HepG2 (cell line): ENCODE measurements around the gene POLR1C. TPM values are rescaled to one million over a fixed set of nuclear protein-coding genes. Genes with fewer than 3 reads are reported as not detected.

Source experiments
- ATAC-seq: fragments of 200-7000 bp; cut with Tn5 transposase; 3 replicates; pipeline ENCODE4 v1.9.1; 2020; ENCODE audit warnings: mild to moderate bottlenecking, moderate library complexity
- BruUV-seq: library from RNA; stranded (reverse); fragments of 400-500 nt; replicated peaks from 2 replicates; lab custom pipeline; 2021; lab: Mats Ljungman, UMichigan
- CTCF ChIA-PET: fragments of 300-600 bp; formaldehyde crosslinking; extraction: SDS; loops from one replicate; lab custom pipeline; 2021; ENCODE audit warnings: low total read pairs, inconsistent platforms, low intra/inter-chr PET ratio; lab: Yijun Ruan, JAX
- POLR2A ChIA-PET: fragments of 350-600 bp; sonication (Branson Sonifier 250); formaldehyde crosslinking; loops from one replicate; lab custom pipeline; 2020; ENCODE audit warnings: antibody characterized with exemption, inconsistent platforms; lab: Yijun Ruan, JAX
- DNase-seq: peaks from one replicate; pipeline ENCODE4 v3.0.0-alpha.2; 2015; ENCODE audit warnings: low spot score
- FAIRE-seq: peaks from 3 replicates; lab custom pipeline; 2011; peaks lifted over from hg19 to GRCh38; lab: Jason Lieb, UNC
- H2AFZ ChIP-seq: one replicate; pipeline ENCODE4 v1.6.1; 2011; ENCODE audit warnings: low read length, inconsistent platforms
- H3K27ac ChIP-seq: fragments of 300-600 bp; 3 replicates; pipeline ENCODE4 v1.8.0; 2011; ENCODE audit warnings: mixed run types, mild to moderate bottlenecking, mixed read lengths, low read length, inconsistent platforms; ENCODE audit not compliant: insufficient read depth; ENCODE audit errors: extremely low read length
- H3K27me3 ChIP-seq, 2 experiments: fragments of 200-600 bp in 1 of 2; 2 replicates in 1 of 2; 3 replicates in 1 of 2; pipeline versions ENCODE4 v1.6.0 to v1.8.0; 2011; ENCODE audit warnings: low read length in 2 of 2, mild to moderate bottlenecking in 2 of 2, moderate library complexity in 2 of 2, inconsistent platforms in 1 of 2; ENCODE audit not compliant: insufficient read depth in 2 of 2, control insufficient read depth in 1 of 2
- H3K36me3 ChIP-seq, 2 experiments: fragments of 200-600 bp in 1 of 2; replicated peaks in 1 of 2; 2 replicates in 1 of 2; 3 replicates in 1 of 2; pipeline versions ENCODE4 v1.5.1 to v1.8.0; 2011; ENCODE audit warnings: low read length in 2 of 2, inconsistent platforms in 1 of 2; ENCODE audit not compliant: insufficient read depth in 2 of 2, control insufficient read depth in 1 of 2
- H3K4me1 ChIP-seq: 2 replicates; pipeline ENCODE4 v1.5.1; 2012; ENCODE audit warnings: low read length, inconsistent platforms; ENCODE audit not compliant: insufficient read depth
- H3K4me2 ChIP-seq: 2 replicates; pipeline ENCODE4 v1.6.0; 2011; ENCODE audit warnings: low read depth, low read length, inconsistent platforms
- H3K4me3 ChIP-seq, 3 experiments: fragments of 200-600 bp in 1 of 3; sonication (generic), shearing (Covaris generic) in 1 of 3; replicated peaks in 1 of 3; 2 replicates each; pipeline ENCODE4 v1.5.1; 2011 to 2016; ENCODE audit warnings: low read length in 3 of 3, inconsistent platforms in 2 of 3, low read depth in 2 of 3, mild to moderate bottlenecking in 2 of 3, control low read depth in 1 of 3, mixed read lengths in 1 of 3; ENCODE audit not compliant: insufficient read depth in 1 of 3
- H3K79me2 ChIP-seq: one replicate; pipeline ENCODE4 v1.6.1; 2011; ENCODE audit warnings: low read length, inconsistent platforms; ENCODE audit not compliant: insufficient read depth
- H3K9ac ChIP-seq: 2 replicates; pipeline ENCODE4 v1.6.0; 2011; ENCODE audit warnings: mild to moderate bottlenecking, low read depth, low read length, inconsistent platforms; ENCODE audit not compliant: insufficient read depth
- H3K9me3 ChIP-seq: 2 replicates; pipeline ENCODE4 v1.5.1; 2012; ENCODE audit warnings: mild to moderate bottlenecking, low read length
- H4K20me1 ChIP-seq: 2 replicates; pipeline ENCODE4 v1.6.0; 2011; ENCODE audit warnings: inconsistent platforms, mild to moderate bottlenecking, low read length, moderate library complexity; ENCODE audit not compliant: insufficient read depth
- AKAP8 ChIP-seq: sonication (generic); formaldehyde crosslinking; IDR thresholded peaks from 2 replicates; pipeline ENCODE4 v1.5.1; 2020; ENCODE audit warnings: mild to moderate bottlenecking, missing genetic modification reagents
- MIER2 ChIP-seq: IDR thresholded peaks from 2 replicates; pipeline ENCODE4 v1.6.1; 2016; ENCODE audit warnings: missing biosample characterization, missing genetic modification reagents
- TOE1 ChIP-seq: sonication (generic); formaldehyde crosslinking; IDR thresholded peaks from 2 replicates; pipeline ENCODE4 v1.4.0; 2020; ENCODE audit warnings: mild to moderate bottlenecking, missing genetic modification reagents
- ZNF749 ChIP-seq: sonication (generic); formaldehyde crosslinking; IDR thresholded peaks from 2 replicates; pipeline ENCODE4 v1.8.0; 2022; ENCODE audit warnings: mild to moderate bottlenecking, missing genetic modification reagents, moderate library complexity, borderline replicate concordance
- WGBS: methylation state at CpG from one replicate; pipeline ENCODE4 v1.1.6; 2017; ENCODE audit warnings: low lambda C conversion rate; 5-methylcytosine and 5-hydroxymethylcytosine counted together
- in situ Hi-C: cut with HindIII; loops from 2 replicates; pipeline ENCODE4 v1.10.0; 2017; ENCODE audit warnings: low pct_unique_long_range_greater_than_20kb; ENCODE audit not compliant: extremely low pct_ligation_motif_present
- intact Hi-C: fragments of 100-400 bp; cut with micrococcal nuclease; formaldehyde crosslinking; loops from one replicate; pipeline ENCODE4 v1.10.0; 2022; ENCODE audit not compliant: unreplicated experiment
- polyA plus RNA-seq, 8 experiments: library from polyadenylated mRNA; depleted of rRNA in 3 of 8; stranded (reverse) in 7 of 8; unstranded in 1 of 8; fragments of >200 nt; fragmentation: Illumina TruSeq in 4 of 8; extraction: Trizol in 4 of 8; gene quantifications; 2 replicates each; pipeline versions ENCODE4 v1.2.1 to v1.2.3, GENCODE V29; 2011 to 2016; ENCODE audit warnings: low read depth in 4 of 8, missing spikeins in 1 of 8, mixed read lengths in 1 of 8; ENCODE audit not compliant: insufficient read depth in 1 of 8
- total RNA-seq, 5 experiments: library from RNA; depleted of rRNA; stranded (reverse); fragments of >200 nt; fragmentation: Illumina TruSeq; extraction: Trizol; gene quantifications; 2 replicates each; pipeline ENCODE4 v1.2.3, GENCODE V29; 2016; ENCODE audit warnings: low read depth in 1 of 5
- TF ChIP-seq, protein P1 (sequence below): sonication (generic); formaldehyde crosslinking; IDR thresholded peaks from 2 replicates; pipeline ENCODE4 v1.5.1; 2020; ENCODE audit warnings: missing genetic modification reagents, mild to moderate bottlenecking, borderline replicate concordance
- TF ChIP-seq, protein P2 (sequence below): sonication (generic); formaldehyde crosslinking; IDR thresholded peaks from 2 replicates; pipeline ENCODE4 v1.5.1; 2020; ENCODE audit warnings: missing genetic modification reagents, mild to moderate bottlenecking, borderline replicate concordance
- TF ChIP-seq, protein P3 (sequence below): sonication (generic); formaldehyde crosslinking; IDR thresholded peaks from 2 replicates; pipeline ENCODE4 v1.4.0; 2020; ENCODE audit warnings: mild to moderate bottlenecking, missing genetic modification reagents
- TF ChIP-seq, protein P4 (sequence below): IDR thresholded peaks from 2 replicates; pipeline ENCODE4 v1.6.1; 2016; ENCODE audit warnings: low read depth, borderline replicate concordance
- TF ChIP-seq, protein P5 (sequence below): sonication (generic); formaldehyde crosslinking; IDR thresholded peaks from 2 replicates; pipeline ENCODE4 v1.4.0; 2020; ENCODE audit warnings: missing genetic modification reagents
- TF ChIP-seq, protein P6 (sequence below): sonication (generic); formaldehyde crosslinking; IDR thresholded peaks from 2 replicates; pipeline ENCODE4 v1.5.0; 2020; ENCODE audit warnings: mild to moderate bottlenecking, missing genetic modification reagents, moderate library complexity

POLR1C gene
- total and polyA plus RNA-seq, 2 of the 13 experiments (the other 11 are each of a cell fraction or from before 2014, with no cell fraction given): 62.6 to 72.2 TPM

DNA sequence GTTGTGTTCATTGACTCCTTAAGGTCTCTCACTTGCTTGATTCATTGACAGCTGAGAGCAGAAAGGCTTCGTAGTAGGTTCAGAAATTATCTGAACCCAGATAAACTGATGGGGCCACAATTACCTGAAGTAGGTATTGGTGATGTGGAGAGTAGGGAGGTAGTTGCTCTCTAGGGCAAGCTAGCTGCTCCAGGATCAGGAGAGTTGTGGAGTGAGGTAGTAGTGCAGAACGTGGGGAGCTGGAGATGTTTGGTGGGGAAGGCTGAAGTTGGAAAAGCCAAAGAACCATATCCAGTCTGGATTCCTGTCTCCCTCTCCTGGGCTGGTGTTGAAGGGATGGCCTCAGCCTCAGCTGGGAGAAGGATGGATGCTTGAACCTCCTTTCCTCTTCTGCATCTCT is 23.7 kb upstream of the POLR1C start:
- peaks cover 50% of the 10 kb centered on the region for H3K79me2 ChIP-seq
- FAIRE-seq (no peak), ATAC-seq (no peak), DNase-seq (no peak)
- in situ Hi-C loops (loop anchor here (5.0 kb wide), 1 partner anchor 36 kb away; the partner anchor contains the start of gene DLK2), intact Hi-C loops (loop anchor here (5.0 to 10.0 kb wide), 2 partner anchors 58 to 231 kb away; no protein-coding TSS in a partner anchor)
- no peaks in the 10 kb centered on the region for H3K9me3 ChIP-seq
- no peak overlapping the region for H2AFZ ChIP-seq
- BruUV-seq: no TSS peak
- no peaks in the 10 kb centered on the region for H3K27me3 ChIP-seq
- H3K4me1 ChIP-seq: peaks cover 2% of the 10 kb centered on the region
- 0 out of 6 replicates have a peak overlapping the region, but pooled peaks of 1 of the 3 experiments have one; percentile 30 for H3K4me3 ChIP-seq
- H3K4me2 ChIP-seq: peak overlapping the region; percentile 50
- CTCF ChIA-PET: no interaction called here
- no peaks in the 10 kb centered on the region for H4K20me1 ChIP-seq
- H3K9ac ChIP-seq: peak overlapping the region; percentile 16
- POLR2A ChIA-PET: interaction anchor here (1.1 to 6.4 kb wide), 9 partner anchors 8 to 66 kb away, joined by 4 to 141 read pairs (median 6); partner anchors contain the start of genes ABCC10, DLK2, LRRC73 and TJAP1
- WGBS: 87% methylated on average over 2 of the region's 2 CpGs
- H3K27ac ChIP-seq: no peak overlapping the region
- peaks cover 8 to 10% of the 10 kb centered on the region in 2 experiments for H3K36me3 ChIP-seq
- TF ChIP-seq, protein P1, sequence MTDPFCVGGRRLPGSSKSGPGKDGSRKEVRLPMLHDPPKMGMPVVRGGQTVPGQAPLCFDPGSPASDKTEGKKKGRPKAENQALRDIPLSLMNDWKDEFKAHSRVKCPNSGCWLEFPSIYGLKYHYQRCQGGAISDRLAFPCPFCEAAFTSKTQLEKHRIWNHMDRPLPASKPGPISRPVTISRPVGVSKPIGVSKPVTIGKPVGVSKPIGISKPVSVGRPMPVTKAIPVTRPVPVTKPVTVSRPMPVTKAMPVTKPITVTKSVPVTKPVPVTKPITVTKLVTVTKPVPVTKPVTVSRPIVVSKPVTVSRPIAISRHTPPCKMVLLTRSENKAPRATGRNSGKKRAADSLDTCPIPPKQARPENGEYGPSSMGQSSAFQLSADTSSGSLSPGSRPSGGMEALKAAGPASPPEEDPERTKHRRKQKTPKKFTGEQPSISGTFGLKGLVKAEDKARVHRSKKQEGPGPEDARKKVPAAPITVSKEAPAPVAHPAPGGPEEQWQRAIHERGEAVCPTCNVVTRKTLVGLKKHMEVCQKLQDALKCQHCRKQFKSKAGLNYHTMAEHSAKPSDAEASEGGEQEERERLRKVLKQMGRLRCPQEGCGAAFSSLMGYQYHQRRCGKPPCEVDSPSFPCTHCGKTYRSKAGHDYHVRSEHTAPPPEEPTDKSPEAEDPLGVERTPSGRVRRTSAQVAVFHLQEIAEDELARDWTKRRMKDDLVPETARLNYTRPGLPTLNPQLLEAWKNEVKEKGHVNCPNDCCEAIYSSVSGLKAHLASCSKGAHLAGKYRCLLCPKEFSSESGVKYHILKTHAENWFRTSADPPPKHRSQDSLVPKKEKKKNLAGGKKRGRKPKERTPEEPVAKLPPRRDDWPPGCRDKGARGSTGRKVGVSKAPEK (CRISPR knock-in tag): no peak
- TF ChIP-seq, protein P2, sequence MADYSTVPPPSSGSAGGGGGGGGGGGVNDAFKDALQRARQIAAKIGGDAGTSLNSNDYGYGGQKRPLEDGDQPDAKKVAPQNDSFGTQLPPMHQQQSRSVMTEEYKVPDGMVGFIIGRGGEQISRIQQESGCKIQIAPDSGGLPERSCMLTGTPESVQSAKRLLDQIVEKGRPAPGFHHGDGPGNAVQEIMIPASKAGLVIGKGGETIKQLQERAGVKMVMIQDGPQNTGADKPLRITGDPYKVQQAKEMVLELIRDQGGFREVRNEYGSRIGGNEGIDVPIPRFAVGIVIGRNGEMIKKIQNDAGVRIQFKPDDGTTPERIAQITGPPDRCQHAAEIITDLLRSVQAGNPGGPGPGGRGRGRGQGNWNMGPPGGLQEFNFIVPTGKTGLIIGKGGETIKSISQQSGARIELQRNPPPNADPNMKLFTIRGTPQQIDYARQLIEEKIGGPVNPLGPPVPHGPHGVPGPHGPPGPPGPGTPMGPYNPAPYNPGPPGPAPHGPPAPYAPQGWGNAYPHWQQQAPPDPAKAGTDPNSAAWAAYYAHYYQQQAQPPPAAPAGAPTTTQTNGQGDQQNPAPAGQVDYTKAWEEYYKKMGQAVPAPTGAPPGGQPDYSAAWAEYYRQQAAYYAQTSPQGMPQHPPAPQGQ (CRISPR knock-in tag): no peak
- TF ChIP-seq AKAP8 (0 out of 2 replicates have a peak, but pooled peaks have one; percentile 24), MIER2 (CRISPR knock-in tag) (0 out of 2 replicates have a peak, but pooled peaks have one; percentile 37), TOE1 (no peak), ZNF749 (no peak)
- TF ChIP-seq, protein P3, sequence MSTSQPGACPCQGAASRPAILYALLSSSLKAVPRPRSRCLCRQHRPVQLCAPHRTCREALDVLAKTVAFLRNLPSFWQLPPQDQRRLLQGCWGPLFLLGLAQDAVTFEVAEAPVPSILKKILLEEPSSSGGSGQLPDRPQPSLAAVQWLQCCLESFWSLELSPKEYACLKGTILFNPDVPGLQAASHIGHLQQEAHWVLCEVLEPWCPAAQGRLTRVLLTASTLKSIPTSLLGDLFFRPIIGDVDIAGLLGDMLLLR: no peak
- TF ChIP-seq, protein P4, sequence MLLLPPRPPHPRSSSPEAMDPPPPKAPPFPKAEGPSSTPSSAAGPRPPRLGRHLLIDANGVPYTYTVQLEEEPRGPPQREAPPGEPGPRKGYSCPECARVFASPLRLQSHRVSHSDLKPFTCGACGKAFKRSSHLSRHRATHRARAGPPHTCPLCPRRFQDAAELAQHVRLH: peak; percentile 8; the same call in 1 of the 2 replicates
- TF ChIP-seq, protein P5, sequence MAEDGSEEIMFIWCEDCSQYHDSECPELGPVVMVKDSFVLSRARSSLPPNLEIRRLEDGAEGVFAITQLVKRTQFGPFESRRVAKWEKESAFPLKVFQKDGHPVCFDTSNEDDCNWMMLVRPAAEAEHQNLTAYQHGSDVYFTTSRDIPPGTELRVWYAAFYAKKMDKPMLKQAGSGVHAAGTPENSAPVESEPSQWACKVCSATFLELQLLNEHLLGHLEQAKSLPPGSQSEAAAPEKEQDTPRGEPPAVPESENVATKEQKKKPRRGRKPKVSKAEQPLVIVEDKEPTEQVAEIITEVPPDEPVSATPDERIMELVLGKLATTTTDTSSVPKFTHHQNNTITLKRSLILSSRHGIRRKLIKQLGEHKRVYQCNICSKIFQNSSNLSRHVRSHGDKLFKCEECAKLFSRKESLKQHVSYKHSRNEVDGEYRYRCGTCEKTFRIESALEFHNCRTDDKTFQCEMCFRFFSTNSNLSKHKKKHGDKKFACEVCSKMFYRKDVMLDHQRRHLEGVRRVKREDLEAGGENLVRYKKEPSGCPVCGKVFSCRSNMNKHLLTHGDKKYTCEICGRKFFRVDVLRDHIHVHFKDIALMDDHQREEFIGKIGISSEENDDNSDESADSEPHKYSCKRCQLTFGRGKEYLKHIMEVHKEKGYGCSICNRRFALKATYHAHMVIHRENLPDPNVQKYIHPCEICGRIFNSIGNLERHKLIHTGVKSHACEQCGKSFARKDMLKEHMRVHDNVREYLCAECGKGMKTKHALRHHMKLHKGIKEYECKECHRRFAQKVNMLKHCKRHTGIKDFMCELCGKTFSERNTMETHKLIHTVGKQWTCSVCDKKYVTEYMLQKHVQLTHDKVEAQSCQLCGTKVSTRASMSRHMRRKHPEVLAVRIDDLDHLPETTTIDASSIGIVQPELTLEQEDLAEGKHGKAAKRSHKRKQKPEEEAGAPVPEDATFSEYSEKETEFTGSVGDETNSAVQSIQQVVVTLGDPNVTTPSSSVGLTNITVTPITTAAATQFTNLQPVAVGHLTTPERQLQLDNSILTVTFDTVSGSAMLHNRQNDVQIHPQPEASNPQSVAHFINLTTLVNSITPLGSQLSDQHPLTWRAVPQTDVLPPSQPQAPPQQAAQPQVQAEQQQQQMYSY (CRISPR knock-in tag): no peak
- TF ChIP-seq, protein P6, sequence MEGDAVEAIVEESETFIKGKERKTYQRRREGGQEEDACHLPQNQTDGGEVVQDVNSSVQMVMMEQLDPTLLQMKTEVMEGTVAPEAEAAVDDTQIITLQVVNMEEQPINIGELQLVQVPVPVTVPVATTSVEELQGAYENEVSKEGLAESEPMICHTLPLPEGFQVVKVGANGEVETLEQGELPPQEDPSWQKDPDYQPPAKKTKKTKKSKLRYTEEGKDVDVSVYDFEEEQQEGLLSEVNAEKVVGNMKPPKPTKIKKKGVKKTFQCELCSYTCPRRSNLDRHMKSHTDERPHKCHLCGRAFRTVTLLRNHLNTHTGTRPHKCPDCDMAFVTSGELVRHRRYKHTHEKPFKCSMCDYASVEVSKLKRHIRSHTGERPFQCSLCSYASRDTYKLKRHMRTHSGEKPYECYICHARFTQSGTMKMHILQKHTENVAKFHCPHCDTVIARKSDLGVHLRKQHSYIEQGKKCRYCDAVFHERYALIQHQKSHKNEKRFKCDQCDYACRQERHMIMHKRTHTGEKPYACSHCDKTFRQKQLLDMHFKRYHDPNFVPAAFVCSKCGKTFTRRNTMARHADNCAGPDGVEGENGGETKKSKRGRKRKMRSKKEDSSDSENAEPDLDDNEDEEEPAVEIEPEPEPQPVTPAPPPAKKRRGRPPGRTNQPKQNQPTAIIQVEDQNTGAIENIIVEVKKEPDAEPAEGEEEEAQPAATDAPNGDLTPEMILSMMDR (CRISPR knock-in tag): peak; percentile 43
